D721Med (cell line): ENCODE data around the gene JMJD8.

Experiments used
- DNase-seq: peaks from one replicate; pipeline ENCODE4 v3.0.0; 2011; ENCODE audit warnings: low spot score; ENCODE audit not compliant: insufficient read length
- FAIRE-seq: peaks from 2 replicates; lab custom pipeline; 2011; peaks lifted over from hg19 to GRCh38; lab: Jason Lieb, UNC
- TF ChIP-seq, protein P1 (sequence below): IDR thresholded peaks from 2 replicates; pipeline ENCODE4 v1.5.1; 2012; ENCODE audit warnings: mild to moderate bottlenecking, control low read depth; ENCODE audit not compliant: insufficient read depth; ENCODE audit errors: missing control alignments

JMJD8 gene

DNA sequence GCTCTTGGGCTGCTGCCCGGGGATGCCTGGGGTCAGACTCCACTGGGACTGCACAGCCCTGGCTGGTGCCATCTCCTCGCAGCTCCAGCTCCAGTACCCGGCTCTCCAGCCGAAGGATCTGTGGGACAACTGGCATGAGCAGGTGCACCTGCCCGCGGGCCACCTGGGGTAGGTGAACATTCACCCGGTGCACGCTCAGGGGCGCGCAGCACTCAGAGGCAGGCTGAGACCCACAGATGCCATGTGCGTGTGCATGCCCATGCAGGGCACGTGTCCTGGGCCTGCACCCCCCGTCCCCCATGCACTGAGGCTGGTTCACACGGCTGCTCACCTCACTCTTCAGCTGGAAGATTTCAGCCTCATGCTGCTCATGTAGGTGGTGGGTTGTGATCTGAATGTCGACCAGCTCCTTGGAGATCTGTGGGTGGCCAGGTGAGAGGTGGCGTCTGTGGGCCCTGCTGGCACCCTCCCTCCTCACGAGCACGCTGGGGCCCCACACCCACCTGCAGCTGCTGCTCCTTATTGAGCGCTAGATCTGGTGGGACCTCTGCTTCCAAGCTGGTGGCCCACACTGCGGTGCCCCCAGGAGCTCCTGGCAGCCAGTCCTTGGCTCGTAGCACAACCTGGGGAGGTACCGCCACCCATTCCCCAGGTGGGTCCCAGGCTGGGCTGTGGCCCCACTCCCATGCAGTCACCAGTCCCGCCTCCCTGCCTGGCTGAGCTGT, 41.5 kb upstream of the JMJD8 start:
- FAIRE-seq (no peak), DNase-seq (no peak)
- TF ChIP-seq, protein P1, sequence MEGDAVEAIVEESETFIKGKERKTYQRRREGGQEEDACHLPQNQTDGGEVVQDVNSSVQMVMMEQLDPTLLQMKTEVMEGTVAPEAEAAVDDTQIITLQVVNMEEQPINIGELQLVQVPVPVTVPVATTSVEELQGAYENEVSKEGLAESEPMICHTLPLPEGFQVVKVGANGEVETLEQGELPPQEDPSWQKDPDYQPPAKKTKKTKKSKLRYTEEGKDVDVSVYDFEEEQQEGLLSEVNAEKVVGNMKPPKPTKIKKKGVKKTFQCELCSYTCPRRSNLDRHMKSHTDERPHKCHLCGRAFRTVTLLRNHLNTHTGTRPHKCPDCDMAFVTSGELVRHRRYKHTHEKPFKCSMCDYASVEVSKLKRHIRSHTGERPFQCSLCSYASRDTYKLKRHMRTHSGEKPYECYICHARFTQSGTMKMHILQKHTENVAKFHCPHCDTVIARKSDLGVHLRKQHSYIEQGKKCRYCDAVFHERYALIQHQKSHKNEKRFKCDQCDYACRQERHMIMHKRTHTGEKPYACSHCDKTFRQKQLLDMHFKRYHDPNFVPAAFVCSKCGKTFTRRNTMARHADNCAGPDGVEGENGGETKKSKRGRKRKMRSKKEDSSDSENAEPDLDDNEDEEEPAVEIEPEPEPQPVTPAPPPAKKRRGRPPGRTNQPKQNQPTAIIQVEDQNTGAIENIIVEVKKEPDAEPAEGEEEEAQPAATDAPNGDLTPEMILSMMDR: no peak

DNA sequence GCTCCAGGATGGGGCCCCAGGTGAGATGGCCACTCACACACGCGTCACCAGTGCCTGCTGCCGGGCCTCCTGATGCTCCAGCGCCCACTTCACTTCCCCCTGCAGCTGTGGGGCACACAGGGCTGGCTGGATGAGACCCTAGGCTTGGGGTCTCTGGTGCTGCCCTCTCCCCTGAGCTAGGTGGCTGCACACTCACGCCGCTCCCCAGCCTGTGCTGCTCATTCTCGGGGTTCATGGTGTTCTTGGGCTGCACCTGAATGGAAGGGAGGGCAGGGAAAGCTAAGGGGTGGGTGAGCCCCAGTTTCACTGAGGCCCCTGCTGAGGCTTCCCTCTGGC, 40.9 kb upstream of the JMJD8 start:
- DNase-seq: no peak
- TF ChIP-seq, protein P1: no peak
- FAIRE-seq: no peak

DNA sequence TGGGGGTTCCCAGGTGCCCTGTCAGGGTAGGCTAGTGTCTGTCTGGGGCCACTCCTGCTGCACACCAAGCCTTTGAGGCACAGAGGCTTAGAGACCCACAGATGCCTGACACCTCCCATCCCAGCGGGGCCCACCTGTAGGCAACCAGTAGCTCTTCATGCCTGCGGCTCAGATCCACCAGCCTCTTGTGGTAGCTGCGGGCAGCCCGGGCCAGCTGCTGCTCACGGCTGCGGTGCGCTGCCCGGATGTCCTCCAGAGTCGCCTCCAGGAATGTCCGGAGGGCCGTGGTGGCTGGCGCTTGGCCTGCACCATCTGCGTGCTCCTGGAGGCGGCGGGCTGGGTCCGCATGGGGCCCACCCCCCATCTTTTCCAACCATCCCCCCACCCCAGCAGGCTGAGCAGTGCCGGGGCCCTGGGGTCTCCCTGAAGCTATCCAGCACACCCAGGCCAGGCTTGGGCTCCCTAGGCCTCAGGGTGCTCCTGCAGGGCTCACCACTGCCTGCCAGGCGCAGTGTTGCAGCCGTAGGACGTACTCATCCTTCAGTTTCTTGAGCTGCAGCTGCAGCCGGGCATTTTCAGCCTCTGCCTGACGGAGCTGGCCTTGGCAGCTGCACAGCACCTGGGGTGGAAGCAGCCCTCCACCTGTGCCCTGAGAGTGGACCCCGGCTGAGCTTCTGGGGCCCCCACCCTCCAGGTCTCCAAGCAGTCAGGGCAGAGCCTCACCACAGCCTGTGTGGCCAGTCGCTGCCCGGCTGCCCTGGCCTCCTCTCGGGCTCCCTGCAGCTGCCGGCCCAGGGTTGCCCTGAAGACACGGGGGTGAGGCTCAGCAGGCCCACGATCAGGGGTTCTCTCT, 40.3 kb upstream of the JMJD8 start:
- FAIRE-seq: no peak
- no peak for DNase-seq
- TF ChIP-seq, protein P1: no peak

DNA sequence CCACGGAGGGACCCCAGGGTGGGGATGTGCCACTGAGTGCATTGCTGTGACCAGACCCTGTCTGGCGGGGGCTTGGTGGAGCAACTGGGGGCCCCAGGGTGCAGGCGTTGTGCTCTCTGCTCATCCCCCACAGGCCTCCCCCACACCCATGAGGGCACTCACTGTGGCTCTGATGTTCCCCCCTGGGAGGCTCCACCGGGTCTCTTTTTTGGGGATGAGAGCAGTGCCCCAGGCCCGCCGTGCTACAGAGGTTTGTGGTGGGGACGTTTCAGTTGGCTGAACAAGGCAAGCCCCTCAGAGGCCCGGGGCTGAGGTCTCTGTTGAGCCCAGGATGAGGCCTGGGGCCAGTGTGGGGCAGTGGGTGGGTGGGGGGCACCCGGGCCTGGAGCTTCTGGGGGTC, 39.6 kb upstream of the JMJD8 start:
- no peak for FAIRE-seq
- TF ChIP-seq, protein P1: no peak
- DNase-seq: no peak

DNA sequence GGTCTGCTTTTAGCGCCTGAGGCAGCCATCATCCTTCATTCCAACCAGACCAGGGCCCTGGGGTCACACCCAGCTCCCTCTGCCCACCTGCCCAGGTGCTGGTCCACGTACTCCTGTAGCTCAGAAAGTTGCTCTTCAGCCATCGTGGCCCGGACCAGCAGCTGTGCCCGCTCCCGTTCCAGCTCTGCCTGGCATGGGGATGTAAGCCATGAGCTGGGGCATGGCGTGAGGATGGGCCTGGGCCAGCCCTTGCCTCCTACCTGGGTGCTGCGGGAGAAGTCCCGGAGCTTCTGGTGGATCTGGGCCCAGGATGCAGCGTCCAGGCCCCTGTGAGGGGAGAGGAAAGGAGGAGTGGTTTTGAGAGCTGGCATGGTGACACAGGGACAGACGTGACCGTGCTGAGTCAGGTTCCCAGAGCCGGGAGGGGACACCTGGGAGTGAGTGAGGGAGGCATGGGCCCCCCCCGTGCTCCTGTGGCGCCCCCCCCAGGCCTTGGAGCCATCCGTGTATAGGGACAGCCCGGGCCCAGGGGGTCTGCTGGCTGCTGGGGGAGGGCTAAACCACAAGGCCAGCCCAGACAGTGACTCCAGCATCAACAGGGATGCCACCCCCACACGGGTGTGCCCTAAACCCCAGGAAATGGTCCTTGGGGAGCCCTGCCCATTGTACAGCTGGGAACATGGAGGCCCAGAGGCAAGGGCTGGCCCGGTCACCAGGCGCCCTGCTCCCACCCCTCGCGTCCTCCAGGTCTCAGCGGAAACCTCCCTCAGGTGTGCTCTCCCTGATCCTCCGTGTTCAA, 38.9 kb upstream of the JMJD8 start:
- no peak for DNase-seq
- TF ChIP-seq, protein P1: no peak
- FAIRE-seq: no peak

DNA sequence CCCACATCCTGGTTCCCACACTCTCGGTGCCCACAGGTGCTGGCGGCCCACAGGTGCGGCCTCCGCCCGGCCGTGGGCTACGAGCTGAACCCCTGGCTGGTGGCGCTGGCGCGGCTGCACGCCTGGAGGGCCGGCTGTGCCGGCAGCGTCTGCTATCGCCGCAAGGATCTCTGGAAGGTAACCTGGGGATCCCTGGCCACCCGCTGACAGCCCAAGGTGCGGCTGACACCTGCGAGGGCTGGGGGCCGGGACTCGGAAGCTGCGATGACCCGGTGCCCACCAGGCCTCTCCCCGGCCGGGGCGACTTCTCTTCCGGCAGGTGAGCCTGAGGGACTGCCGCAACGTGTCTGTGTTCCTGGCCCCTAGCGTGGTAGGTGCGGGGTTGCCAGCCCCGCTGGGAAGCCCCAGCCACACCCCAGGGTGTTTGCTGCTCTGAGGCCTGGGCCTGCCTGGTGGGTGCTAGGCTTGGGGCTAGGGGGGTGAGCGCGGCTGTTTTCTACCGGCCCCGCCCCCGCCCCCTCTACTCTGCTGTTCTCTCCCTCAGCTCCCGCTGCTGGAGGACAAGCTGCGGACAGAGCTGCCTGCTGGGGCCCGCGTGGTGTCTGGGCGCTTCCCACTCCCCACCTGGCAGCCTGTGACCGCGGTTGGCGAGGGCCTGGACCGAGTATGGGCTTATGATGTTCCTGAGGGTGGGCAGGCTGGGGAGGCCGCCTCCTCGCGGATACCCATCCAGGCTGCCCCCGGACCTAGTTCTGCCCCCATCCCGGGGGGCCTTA, 37.8 kb upstream of the JMJD8 start:
- DNase-seq (no peak), FAIRE-seq (no peak)
- TF ChIP-seq, protein P1: no peak
